Fibroblast of villous mesenchyme (primary cell): ENCODE measurements around the gene KCNJ6. TPM values are rescaled to one million over a fixed set of nuclear protein-coding genes. Genes with fewer than 3 reads are reported as not detected.
"Not testable (repeated sequence)": the region's sequence is repeated elsewhere in the genome, so short reads cannot be mapped to it uniquely, and the experiment has no call there.

Experiments used
- DNase-seq: peaks from one replicate; pipeline ENCODE4 v3.0.0-alpha.2; 2010; ENCODE audit warnings: low read depth
- H3K4me3 ChIP-seq: 2 replicates; pipeline ENCODE4 v1.5.1; 2011; ENCODE audit warnings: low read depth, mild to moderate bottlenecking, low read length
- CTCF ChIP-seq: IDR thresholded peaks from 2 replicates; pipeline ENCODE4 v1.5.1; 2012; ENCODE audit warnings: low read depth, mild to moderate bottlenecking, low read length; ENCODE audit not compliant: insufficient read depth
- total RNA-seq: library from RNA; depleted of rRNA; stranded (reverse); fragments of >200 nt; gene quantifications from 2 replicates; pipeline ENCODE4 v1.2.3, GENCODE V29; 2012

Gene KCNJ6
- total RNA-seq, 1 donor, result not detected

GRCh38 chr21:37667380-37667779 lies 248.9 kb downstream of the KCNJ6 start:
- TF ChIP-seq CTCF, result no peak
- no peak for DNase-seq

GRCh38 chr21:37665230-37666024 lies 250.8 kb downstream of the KCNJ6 start:
- H3K4me3 ChIP-seq, result no peak overlapping the region
- TF ChIP-seq CTCF, result no peak
- DNase-seq, result no peak

More at GRCh38 chr21:37667380-37667779, 248.9 kb downstream of the KCNJ6 start:
- H3K4me3 ChIP-seq, result no peak overlapping the region

GRCh38 chr21:37662227-37662626 lies 254.0 kb downstream of the KCNJ6 start:
- not testable (repeated sequence) for H3K4me3 ChIP-seq, DNase-seq

- H3K4me3 ChIP-seq, result no peak overlapping the region
- no peak for DNase-seq
- TF ChIP-seq CTCF, result no peak
Measured at GRCh38 chr21:37660709-37661108, 255.5 kb downstream of the KCNJ6 start.

GRCh38 chr21:37659874-37660273 lies 256.4 kb downstream of the KCNJ6 start:
- no peak for DNase-seq
- TF ChIP-seq CTCF, result no peak
- H3K4me3 ChIP-seq, result no peak overlapping the region

GRCh38 chr21:37658817-37659458 lies 257.3 kb downstream of the KCNJ6 start:
- peak; percentile 24 for TF ChIP-seq CTCF
- no peak overlapping the region for H3K4me3 ChIP-seq
- peak; percentile 68 for DNase-seq

- no peak overlapping the region for H3K4me3 ChIP-seq
- no peak for DNase-seq
- no peak for TF ChIP-seq CTCF
Measured at GRCh38 chr21:37658121-37658816, 258.0 kb downstream of the KCNJ6 start.
